HG03060 (cell line): ENCODE measurements around the gene MED12L.

Source experiments
- ATAC-seq: cut with Tn5 transposase; IDR thresholded peaks from one replicate; pipeline ENCODE4 v1.9.1; 2021; ENCODE audit warnings: low read depth, moderate number of reproducible peaks; ENCODE audit not compliant: unreplicated experiment

MED12L gene

DNA sequence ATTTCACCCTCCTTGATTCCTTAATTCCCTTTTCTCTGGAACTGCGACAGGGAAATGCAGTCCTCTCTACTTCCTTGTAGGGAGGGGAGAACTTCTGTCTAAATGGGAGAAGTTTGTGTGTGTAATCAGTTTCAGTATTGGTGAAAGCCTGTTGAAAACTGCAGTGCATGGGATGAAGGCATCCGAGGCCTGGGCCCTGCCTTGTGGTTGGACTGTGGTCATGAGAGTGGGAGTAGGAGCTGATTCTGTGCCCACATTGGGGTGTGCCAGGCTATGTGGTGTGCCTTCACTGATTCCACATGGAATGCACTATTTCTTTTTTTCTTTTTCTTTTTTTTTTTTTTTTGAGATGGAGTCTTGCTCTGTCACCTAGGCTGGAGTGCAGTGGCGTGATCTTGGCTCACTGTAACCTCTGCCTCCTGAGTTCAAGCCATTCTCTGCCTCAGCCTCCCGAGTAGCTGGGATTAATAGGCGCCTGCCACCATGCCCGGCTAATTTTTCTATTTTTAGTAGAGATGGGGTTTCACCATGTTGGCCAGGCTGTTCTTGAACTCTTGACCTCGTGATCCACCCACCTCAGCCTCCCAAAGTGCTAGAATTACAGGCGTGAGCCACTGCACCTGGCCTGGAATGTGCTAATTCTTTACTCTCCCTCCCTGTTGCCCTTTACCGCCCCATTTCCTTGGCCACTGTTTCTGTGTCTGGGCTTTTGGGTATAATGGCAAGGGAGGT is 84.7 kb downstream of the MED12L start:
- ATAC-seq, result peak; percentile 31

DNA sequence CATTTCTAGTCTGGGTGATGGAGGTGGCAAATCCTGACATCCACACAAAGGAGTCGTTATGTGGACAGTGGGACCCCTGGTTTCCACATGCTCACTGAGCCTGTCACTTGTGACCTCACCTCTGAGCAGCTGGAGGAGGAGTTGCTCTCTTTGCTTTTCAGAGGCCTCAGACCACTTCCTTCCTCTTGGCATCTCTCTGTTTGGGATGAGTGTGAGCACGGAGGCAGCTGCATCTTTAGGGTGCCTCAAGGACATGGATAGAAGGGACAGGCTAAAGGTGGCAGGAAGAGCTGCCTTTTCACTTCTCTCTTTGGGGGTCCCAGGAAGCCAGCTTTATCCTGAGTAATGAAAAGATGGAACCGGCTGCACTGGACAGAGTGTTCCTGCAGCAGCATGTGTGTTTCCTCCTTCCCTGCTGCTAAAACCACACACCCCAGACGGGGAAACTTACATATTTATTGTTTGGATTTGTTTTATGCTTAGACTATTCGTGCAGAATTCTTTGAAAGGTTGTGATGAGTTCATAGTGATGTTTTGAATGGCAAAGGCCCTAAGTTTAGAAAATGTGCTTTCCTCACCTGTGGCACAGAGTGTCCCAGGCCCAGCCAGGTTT is 85.8 kb downstream of the MED12L start:
- peak; percentile 33 for ATAC-seq

DNA sequence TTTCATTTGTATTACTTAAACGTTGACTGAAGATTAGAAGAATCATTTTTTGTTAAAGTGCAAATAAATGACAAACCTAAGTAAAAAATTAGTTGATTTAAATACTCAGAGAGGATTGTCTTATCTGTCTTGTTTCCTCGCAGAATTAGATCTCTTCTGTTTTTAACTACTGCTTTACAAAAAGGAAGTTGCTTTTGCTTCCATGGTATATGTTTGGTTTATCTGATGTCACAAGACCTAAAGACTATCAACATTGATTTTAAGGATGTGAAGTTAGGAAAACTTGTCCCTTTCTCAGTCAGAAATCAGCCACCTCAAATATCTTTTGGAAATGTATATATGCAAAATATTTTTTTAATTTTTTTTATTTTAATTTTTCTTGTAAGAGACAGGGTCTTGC is 88.9 kb downstream of the MED12L start:
- ATAC-seq, result no peak

DNA sequence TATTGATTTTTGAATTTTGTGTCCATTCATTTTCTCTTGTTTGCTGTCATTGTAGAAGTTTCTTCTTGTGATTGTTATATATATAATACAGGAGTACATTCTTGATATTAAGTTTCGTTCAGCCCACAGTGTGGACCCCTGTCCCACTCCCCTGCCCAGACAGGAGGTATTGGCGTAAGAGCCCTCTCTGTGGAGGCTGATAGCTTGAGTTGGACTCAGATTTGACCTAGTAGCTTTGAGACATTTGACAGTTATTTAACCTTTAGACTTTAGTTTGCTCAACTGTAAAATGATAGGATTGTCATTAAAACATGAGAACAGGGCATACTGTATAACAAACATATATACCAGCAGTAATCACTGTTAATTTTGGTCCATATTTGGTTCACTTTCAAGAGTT is 90.5 kb downstream of the MED12L start:
- no peak for ATAC-seq

DNA sequence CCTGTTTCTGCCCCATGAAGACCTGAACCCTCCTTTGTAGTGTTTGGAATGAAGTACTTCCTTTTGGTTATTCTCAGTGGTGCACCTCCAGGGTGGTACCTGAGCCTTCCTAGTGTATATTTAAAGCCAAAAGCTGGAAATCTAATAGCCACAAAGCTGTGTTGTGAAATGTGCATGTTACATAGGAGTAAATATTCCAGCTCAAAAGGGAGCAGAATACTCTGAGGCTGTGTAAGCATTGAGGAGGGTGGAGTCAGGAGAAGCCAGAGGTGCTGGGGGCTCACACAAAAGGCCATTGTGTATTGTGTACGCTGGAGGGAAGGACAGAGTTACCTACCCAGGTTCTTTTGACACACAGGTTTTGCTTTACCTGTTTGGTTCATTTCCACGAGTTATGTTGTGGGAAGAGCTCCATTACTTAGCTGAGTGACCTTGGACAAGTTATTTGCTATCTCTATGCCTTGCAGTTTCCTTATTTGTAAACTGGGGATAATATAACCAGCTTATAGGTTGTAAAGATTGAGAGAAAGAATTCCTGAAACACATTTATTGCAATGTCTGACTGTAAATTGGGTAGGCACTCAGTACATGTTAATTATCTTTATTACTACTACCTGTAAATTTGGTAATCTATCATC is 92.9 kb downstream of the MED12L start:
- ATAC-seq, result no peak

DNA sequence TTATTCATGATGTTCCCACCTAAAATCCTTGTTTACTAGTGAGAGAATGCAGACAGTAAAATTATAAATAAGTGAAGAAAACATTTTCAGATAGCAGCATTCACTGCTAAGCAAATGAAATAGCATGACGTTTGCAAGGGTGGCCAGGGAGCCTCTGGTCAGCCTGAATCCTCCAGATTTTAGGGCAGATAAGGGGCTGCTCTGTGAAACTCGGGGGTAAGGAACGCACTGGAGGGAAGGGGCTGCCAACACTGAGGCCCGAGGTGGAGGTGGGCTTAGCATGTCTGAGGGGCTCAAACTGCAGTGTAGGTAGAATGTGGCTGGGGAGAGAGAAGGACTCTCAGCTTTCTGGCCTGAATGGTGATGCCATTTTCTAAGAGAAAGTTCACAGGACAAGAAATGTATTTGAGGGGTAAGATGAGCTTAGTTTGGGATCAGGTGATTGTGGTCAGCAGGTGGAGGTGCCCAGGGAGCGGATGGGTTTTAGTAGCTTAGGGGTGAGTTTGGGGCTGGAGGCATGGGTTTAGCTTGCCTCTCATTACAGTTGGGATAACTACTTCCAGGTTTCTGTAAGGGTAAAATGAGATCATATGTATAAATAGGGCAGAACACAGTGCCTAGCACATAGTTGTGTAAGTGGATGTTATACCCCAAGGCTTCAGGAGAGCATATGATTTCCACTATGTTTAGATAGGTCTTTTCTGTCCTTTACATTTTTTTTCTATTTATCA is 97.0 kb downstream of the MED12L start:
- ATAC-seq, result no peak

DNA sequence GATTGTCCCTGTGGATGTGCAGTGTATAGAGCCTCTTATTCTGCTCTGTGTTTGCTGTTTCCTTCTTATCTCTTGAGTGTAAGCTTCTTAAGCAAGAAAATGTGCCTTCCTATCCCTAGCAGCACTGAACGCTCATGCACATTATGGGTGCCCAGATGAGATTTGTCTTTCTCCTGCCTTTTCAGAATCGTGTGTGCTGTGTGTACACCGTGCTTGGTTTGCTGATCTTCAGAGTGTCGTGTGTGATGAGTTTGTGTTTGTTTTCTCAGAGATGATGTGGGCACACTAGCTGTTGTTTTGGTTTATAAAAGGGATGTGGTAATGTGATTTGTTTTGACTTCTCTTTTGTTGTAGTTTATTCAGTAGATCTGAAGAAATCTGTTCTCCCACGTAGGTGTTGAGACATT is 97.8 kb downstream of the MED12L start:
- no peak for ATAC-seq

DNA sequence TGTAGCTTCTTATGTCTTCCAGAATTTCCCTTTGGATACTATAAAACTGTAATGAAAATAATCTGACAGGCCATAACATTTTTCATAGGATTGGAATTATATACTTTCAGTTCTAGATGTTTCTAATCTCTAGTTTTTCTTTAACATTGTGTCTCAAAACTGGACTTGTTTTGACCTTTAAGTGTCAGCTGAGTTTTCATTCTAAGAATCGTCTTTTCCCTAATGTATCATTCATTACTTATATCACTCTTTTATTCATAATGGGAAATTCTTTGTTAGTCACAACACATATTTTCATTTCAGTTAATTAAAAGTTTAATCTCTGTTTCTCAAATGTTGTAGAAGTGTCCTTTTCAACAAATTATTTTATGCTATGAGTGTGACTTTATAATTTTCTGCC is 105.6 kb downstream of the MED12L start:
- no peak for ATAC-seq

DNA sequence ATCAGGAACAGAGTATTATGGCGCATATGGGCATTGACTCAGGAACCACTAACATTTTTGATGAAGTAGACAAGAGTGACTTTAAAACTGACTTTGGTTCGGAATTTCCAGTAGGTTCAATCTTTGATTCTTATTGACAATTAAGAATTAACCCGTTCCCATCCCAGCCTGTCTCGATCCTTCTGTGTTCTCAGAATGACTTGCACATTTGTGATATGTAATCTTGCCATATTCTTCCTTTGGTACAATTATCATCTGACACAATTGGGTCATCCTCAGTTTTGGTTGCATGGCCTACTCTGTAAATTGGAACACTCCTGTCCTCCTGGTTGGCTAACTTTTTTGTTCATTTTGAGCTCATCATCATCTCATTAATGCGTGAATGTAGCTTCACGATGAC is 107.1 kb downstream of the MED12L start:
- ATAC-seq, result no peak

DNA sequence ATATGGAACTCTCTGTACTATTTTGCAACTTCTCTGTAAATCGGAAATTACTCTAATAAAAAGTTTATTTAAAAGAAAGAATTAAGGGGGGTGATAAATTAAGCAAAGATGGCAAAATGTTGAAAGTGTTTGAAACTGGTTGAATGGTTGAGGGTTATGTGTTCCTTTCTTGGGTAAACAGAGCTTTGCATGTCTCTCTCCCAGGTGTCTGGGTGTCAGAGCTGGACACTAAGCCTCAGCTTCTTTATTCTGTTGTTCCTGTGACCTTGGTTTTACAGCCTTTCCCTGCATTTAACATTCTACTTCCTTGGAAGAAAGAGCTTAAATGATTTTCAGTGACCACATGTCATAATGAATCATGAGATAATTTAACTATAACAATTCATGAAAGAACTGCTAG is 110.4 kb downstream of the MED12L start:
- ATAC-seq, result no peak

DNA sequence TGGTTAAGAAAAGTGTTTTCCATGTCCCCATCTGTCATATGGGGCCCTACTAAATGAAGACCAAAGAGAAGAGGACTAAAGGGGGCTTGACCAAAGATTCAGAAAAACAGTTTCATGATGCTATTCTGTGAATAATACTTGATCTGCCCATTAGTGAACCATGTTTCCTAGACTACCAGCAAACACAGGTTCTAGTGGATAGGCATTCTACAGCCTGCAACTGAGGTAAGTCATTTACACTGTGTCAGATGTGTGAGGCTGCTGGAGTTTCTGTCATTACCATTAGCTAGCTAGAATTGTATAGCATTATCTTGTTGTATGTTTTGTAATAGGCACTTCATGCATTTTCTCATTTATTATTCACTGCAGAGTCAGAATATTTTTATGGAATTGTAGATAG is 111.0 kb downstream of the MED12L start:
- no peak for ATAC-seq

DNA sequence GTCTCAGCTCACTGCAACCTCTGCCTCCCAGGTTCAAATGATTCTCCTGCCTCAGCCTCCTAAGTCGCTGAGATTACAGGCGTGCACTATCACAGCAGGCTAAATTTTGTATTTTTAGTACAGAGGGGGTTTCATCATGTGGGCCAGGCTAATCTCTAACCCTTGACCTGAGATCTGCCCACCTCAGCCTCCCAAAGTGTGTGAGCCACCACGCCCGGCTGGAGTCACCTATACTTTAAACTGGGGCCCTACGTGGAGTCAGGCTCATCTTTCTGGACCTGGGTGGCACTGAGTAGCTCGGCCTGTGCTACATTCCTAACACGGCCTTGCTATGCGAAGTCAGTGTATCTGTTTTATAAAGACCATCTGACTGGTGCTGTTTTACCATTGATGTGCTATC is 111.8 kb downstream of the MED12L start:
- no peak for ATAC-seq

DNA sequence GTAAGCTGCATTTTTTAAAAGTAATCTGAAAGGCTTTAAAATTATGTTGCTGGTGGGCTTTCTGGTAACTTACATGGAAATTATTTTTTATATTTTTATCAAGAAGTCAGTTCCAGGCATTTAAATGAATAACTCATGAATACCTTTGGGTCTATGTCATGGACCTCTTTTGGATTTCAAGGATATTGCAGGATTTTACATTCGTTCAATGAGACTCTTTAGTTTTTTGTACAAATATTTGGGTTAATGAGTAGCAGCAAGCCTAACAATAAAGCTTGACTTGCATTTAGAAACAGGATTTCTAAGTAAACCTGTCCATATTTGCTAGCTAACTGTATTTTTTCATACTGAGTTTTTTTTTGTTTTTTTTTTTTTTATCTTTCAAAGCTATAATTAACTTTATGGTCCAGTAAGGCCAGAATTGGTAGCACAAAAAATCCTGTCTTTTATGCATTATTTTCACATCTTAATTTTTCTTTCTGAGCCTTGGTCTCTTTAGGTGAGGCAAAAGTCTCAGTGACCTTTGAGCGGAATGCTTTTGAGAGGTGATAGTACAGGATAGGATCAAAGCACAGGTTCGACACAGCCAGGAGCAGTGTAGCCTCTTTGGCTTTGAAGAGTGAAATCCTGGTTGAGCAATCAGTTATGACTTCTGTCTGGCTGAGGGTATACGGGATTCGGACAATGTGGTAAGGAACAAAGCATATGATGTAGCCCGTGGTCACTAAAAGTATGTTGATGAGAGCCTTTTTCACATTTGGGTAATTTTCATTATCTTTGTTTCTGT is 112.7 kb downstream of the MED12L start:
- no peak for ATAC-seq

DNA sequence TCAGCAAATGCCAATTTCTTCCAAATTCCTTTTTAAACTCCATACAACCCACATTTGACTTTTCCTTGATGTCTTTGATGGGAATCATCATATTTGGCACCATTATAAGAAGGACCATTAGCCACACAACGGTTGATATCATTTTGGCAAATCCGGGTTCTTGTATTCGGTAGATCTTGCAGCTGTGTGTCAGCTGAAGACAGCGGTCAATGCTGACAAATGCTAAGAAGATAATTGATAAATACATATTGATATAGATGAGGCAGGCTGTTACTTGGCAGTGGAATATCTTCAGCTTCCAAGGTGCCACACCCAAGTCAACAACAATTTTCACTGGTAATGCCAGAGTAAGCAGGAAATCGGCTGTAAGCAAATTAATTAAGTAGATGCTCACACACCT is 113.4 kb downstream of the MED12L start:
- no peak for ATAC-seq

DNA sequence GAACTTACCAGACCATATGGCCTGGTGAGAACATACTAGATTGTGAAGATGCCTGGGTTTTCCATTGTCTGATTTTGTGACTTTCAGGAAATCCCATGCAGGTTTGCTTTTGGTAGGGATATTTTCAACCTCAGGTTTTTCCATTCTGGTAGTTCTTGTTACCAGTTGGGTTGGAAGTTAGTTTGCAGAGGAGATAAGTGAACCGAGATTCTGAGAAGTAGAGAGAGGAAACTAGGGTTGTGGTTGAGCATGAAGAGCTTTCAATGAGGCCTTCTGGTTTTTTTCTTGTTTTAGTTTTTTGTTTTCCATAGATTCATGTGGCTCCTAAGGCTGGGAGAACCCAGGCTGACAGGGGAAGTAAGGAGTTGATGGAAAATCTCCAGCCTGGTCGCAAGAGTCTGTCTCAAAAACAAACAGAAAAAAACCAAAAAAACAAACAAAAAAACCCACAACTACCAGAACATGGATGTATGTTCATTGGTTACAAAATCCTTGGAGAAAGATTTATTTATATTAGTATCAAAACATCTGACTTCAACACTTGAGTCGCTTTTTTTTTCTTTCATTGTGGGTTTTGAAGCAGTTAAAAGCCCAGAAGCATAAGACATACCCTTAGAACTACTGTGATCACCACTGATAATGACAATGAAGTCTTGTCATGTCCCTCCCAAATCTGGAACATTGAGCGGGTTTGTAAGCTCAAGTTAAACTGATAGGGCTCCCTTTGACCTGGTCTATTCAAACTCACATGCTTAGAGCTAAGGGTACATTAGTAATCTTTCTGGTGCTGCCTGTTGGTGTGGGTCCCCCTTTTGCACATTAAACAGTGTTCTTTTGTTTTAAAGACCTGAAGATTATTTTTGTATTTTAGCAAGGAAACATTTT is 114.3 kb downstream of the MED12L start:
- no peak for ATAC-seq

DNA sequence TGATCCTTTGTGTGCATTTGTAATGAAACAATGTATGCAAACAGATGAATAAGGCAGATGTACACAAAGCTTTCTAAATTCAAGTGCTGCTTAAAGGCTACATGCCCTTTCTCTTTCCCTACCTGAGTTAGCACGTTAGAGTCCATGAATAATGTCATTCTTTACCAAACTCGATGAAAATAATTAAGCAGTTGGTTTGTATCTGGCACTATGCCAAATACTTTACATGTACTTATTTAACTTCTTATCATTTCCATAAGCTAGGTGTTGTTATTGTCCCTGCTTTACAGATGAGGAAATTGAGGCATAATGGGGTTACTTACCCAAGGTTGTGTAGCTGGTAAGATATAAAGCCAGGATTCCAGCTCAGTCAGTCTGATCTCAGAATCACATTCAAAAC is 115.1 kb downstream of the MED12L start:
- no peak for ATAC-seq

DNA sequence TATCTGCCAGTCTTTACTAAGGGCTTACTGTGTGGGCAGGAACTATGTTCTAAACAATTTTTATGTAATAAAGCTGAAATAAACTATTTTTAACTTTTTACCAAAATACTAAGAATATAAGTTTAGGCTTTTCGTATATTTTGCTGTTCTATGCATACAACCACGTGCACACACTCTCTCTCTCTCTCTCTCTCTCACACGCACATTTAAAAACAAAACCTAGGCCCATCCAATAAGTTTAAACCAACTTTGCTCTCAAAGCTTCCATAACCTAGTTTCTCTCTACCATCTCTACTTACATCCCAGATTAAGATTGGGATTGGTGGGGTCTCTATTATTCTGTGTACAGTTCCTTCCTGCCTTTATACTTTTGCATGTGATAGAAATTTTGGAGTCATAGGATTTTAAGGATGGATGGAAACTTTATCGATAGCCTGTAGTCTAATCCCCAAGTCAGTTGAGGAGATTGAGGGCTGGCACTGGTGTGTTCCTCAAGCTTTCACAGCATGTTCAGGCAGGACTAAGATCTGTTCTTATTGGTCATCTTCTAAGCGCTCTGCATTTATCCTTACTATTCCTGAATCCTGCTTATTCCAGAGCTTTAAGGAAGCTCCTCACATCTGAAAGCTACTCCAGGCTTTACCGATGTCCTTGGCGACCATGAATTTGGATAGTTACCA is 115.7 kb downstream of the MED12L start:
- no peak for ATAC-seq

DNA sequence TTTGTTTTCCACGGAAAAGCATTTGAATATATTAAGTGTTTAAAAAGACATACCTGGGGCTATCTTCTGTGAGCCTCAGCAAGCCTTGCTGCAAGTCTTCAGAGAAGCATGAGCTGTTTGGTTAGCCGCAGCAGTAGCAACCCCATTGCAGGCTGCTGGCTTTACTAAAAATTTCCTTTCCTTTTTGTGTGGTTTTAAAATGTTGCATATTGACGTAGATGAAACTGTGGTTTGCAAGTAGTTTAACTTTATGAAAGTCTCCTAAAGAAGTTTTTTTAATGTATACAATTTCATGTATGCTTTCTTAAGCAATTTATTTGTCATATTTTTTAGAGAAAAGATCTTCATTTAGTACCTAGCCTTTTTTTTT is 117.6 kb downstream of the MED12L start, which contains the start of gene GPR171:
Gene GPR171 (minus strand): TSS at position 166 of the 370 bp plus-strand sequence. CDS start 3,830 bp downstream, outside the sequence.
- ATAC-seq, result peak; percentile 83
